Stimulated activated CD8-positive, alpha-beta memory T cell treated with anti-CD3 and anti-CD28 coated beads, Interleukin-7, amount 100 ng/mL, for 24 hours (primary cell): ENCODE data around the gene KCNQ1.
A peak's percentile ranks its signal among the peaks of the same experiment; 100 is the strongest.

ENCODE experiments used
- DNase-seq: peaks from one replicate; pipeline ENCODE4 v3.0.0-alpha.2; 2020; ENCODE audit warnings: low read depth

KCNQ1 gene

DNA sequence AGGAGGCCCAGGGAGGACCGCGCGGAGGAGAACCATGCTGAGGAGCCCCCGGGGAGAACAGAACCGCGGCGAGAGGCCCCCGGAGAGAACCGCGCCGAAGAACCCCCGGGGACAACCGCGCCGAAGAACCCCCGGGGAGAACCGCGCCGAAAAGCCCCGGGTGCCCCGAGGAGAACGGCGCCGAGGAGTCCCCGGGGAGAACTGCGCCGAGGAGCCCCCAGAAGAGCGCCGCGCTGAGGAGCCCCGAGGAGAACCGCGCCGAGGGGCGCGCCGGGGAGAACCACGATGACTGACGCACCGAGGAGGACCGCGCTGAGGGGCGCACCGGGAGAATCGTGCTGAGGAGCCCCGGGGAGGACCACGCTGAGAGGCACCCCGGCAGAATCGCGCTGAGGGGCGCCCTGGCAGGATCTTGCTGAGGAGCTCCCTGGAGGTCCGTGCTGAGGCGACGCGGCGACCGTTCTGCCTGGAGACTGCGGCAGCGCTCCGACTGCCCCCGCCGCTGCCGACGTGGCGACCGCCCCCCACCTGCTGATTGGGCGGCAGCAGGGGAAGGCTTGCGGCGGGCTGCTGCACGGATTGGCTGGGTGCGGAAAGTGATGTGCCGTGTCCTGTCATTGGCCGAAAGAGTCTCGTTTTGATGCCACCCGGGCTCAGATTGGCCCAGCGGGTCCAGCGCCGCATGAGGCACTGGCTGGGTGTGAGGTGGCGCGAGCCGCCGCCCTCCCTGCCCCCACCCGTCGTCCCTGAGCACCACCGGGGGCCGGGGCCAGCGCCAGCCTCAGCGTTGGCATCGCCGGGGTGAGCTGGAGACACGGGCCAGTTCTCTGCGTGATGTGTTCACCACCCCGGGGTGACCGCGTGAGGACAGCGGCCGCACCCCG lies 255.0 kb downstream of the KCNQ1 start, which contains the start of gene KCNQ1OT1:
Gene KCNQ1OT1, minus strand, starts transcription at position 464 of the 884 bp plus-strand sequence.
- DNase-seq = peak; percentile 60

DNA sequence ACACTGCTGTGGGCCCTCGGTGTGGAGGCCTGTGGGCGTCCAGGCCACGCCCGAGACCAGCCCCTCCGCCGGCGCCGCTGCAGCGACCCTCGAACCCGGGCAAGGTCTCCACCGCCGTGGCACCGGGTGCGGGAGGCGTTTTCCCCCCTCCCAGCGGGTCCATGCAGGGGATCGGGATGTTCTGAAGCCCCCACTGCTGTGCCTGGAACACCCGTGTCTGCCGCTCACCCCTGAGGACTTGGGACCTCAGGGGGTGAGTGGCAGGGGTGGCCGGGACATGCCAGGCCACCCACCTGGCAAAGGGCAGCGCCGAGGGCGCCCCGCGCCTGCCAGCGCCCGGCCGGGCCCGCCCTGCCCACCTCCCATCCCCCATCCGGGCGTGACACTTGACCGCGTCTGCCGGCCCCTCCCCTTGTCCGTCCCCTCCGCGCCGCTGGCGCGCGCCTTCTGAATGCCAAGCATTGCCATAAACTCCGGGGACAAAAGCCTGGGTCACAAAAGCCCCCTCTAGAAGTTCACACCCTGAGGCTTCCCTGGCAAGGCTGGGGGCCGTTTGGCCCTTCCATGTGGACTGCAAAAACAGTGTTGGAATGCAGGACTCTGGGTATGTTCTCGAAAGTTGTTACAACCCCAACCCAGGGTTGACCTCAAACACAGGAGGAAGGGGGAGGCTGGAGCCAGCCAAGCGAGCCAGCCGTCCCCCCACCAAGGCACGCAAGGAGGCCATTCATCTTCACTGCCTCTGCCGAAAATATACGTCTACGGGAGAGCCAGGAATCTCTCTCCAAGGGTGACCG lies 255.8 kb downstream of the KCNQ1 start:
- peak; percentile 5 for DNase-seq

DNA sequence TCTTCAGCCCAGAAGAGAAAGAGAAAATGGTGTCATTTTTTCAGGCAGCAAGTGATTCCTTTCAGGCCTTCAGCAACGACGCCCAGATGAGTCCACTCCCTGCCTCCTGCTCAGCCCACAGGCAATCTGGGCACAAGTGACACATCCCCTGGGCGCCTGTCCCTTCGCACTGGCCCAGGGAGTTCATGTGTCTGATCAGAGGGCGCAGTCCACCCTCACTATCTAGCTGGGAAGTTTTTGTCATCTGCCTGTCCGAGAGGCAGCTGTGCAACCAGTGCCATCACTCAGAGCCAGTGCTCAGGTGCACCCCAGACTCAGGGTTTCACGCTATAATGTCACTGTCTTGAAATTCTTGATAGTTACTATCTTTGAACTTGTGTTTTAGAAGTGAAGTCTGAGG lies 256.4 kb downstream of the KCNQ1 start:
- no peak for DNase-seq

DNA sequence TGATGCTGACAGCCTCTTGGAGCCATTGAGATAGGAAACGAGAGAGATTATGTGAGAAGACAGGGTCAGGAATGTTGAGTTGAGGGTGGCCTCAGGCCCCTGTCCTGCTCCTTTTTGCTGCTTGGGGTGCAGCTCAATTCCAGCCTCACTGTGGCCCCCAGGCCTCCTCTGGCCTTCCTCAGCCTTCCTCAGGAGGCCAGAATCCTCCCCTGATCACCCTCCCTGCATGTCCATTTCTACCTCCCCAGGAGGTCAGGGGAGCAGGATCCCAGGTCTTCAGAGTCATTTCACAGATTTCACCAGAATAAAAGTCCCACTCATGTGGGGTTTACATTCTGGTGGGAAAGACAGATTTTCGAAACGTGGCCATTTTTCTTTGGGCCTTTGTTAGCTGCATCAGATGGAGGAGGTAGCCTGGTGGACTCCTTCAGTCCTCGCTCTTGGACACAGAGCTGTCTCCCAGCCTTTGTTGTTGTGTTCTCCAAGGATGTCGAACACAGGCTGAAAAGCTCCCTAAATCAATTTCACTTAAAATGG lies 257.2 kb downstream of the KCNQ1 start:
- no peak for DNase-seq

DNA sequence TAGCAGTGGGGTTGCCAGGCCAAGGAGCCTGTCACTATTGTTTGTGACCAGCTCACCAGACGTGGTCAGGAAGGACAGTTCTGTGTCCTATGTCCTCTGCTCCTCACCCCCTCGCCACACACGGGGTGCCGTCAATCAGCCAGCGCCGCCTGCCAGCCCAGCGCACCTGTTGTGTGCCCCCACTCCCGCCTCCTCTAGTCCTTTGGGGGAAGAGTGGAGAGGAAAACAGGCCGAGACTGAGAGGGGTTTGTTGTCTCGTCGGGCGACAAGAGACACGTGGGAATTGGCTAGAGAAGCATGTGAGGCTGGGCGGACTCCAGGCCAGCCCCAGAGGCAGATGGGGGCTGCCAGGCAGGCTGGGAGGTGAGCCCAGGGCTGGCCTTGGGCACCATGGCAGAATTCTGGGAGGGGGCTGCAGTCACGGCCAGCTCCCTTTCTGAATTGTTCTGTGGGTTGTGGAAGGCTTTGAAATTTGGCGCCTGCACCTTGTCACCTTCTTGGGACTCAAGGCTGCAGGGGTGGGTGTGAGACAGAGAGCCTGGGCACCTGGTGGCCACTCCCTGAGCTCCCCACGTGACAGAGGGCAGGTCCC lies 258.1 kb downstream of the KCNQ1 start:
- DNase-seq = no peak

DNA sequence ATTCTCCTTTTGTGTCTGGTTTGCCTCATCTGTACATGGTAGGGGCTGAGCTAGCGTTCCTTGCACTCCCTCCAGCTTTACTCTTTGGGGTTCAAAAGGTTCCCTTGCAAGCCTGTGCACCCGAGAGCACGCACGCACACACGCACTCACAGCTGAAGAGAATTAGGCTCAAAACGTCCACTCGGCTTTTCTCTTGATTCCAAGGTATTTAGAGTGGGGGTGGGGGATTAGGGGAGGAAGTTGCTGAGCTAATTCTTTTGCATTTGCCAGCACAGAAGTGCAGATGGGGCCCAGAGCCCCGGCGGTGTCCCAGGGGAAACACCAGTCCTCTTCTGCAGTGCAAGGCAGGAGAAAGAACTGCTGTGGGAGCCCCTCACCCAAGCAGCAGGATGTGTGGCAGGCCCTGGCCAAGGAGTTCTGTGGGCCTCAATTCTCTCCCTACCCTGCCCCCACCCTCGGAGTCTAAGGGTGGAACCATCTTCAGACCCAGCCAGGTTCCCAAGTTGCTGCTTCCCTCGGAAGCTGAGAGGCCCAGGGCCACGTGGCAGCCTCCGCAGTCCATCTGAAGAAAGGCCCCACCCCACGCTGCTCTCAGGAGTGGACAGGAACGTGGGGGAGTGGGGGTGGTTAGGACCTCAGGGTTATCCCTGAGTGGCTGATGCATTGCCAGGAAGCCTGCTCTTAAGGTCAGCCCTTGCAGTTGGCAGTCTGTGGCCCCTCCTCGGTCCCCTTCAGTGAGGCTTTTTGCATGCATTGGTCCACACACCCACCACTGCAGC lies 258.7 kb downstream of the KCNQ1 start:
- no peak for DNase-seq

DNA sequence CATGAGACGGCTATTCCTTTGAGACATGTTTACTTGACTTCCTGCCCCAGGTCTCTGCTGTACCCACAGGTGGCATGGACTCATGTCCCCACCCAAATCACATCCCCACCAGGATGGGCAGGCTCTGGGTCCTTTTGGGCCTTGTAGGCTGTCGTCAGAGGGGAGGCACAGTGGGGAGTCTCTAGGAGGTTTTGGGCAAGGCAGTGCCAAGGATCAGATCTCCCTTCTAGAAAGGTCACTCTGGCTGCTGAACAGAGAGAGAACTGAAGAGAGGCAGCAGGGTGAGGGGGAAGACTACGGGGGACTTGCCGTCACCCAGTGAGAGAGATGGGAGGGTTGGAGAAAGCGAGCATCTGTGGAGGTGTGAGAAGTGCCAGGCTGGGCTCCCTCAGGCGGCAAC lies 259.5 kb downstream of the KCNQ1 start:
- DNase-seq = no peak

DNA sequence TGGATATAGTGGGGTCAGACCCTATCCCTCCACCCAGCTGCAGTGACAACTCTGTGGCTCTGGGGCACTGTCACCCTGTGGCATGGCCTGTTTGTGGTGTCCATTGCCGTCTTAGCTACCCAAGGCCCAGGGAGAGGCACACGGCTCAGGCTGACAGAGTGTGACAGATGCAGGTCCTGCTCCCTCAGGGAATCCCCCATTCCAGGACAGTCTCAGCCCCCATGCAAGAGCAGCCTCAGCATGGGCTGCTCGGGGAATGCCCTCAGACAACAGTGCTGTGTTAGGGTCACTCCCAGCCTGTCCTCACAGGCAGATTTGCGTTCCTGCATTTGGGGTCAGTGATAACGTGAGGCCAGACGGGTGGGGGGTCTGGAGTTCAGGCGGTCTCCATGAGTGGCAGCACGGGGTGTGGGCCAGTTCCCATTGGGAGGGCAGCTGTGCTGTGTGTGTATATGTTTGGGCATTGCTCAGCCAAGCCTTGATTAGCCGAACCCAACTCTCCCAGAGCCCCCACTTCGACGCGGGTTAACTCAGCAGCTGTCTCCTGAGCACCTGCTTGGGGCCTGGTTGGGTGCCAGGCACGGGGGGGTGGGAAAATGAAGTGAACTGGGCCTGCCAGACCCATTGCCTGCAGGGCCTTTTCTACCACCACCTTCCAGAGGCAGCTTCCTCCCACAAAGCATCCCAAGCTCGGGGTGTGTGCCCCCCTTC lies 260.2 kb downstream of the KCNQ1 start:
- DNase-seq = no peak

DNA sequence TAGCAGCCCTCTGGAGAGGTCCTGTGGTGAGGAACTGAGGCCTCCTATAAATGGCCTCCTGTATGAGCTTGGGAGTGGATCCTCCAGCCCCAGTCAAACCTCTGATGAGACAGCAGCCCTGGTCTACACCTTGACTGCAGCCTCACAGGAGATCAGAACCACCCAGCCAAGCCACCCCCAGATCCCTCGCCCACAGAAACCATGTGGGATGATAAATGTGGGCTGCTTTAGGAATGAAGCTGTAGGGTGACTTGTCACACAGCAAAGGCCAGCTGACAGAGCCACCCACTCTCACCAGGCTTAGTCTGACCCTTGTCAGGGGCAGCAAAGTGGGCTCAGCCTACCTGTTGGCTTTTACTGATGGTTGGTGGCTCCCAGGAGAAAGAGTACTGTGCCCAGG lies 261.5 kb downstream of the KCNQ1 start:
- no peak for DNase-seq

DNA sequence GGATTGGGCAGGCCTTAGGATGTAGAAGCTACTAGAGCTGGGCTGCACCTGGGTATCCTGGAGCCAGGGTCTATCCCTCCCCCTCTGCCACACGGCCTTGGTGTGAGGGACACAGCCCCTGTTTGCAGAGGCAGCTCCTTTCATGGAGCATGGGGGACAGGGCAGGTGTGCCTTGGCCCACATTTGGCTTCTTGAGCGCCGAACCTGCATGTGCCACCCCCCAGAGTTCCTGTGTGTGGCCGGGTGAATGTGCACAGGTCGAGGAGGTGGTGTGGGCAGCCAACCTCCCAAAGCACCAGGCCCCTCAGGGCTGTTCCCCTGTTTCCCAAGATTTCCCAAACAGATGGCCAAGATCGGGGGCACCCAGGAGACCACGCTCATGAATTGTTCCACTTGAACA lies 262.9 kb downstream of the KCNQ1 start:
- no peak for DNase-seq

DNA sequence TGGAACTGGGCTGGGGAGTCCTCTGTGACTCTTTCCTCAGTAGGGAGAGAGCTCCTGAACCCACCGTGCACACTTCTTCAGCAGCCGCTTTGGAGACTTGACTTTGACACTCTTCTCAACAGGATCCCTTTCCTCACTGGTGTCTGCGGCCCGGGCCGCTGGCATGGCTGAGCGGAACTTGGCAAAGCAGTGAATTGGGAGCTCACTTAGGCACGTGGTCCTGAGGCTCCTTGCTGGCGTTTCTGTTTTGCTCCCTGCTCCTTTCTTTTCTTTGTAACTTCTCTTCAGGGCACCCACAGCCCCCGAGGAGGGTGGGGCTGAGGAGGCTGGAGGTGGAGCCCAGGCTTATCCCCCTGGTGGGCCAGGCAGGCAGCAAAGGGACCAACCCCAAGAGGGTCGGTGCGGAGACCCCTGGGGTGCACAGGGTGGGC lies 263.4 kb downstream of the KCNQ1 start:
- no peak for DNase-seq

DNA sequence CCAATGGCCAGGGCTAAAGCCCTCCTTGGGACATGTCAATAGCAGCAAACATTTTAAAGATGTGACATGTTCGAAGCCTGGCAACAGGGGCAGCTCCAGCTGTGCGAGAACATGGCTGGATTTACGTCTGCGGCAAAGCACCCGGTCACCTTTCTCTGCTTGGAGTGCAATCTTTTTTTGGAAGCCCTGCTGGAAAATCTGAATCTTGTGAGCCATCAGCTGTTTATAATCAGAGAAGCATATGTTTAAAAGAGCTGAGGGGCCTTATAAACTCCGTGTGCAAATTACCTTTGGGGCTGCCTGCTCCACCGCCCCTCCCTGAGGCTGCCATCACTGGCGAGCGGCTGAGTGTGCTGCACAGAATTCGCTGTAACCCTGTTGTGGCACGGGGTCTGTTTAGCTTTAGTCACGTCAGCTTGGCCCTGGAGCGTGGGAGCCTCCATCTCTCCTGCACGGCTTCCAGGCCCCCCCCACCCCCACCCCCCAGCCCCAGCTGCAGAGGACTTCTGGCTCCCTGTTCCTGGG lies 264.0 kb downstream of the KCNQ1 start:
- no peak for DNase-seq

DNA sequence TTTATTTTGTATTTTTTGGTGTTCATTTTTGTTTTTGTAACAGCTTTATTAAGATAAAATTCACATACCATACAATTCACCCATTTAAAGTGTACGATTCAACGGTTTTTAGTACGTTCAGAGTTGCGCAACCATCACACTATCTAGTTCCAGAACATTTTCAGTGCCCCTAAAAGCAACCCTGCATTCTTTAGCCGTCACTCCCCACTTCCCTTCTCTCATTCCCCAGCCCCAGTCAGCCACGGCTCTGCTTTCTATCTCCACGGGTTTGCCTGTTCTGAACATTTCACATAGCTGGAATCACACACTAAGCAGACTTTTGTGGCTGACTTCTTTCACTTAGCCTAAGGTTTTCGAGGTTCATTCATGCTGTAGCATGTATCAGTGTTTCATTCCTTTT lies 264.6 kb downstream of the KCNQ1 start:
- DNase-seq = no peak

DNA sequence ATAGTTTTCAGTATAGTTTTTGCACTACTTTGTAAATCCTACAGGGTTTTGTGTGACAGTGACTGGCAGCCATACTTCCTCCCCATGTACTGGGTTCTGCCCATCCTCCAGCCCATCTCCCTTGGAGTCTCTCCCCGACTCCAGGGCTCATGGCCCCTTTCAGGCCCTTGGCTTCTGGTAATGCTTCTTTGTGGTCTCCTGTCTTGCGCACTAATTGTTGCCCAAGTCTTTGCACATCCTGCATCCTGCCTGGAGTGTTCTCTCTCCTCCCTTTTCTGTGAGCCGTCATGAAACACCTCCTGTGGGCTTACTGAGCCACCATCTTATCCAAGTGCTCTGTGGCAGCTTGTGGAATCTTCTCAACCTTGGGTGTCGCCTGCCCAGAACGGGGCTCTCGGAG lies 266.4 kb downstream of the KCNQ1 start:
- DNase-seq = no peak

DNA sequence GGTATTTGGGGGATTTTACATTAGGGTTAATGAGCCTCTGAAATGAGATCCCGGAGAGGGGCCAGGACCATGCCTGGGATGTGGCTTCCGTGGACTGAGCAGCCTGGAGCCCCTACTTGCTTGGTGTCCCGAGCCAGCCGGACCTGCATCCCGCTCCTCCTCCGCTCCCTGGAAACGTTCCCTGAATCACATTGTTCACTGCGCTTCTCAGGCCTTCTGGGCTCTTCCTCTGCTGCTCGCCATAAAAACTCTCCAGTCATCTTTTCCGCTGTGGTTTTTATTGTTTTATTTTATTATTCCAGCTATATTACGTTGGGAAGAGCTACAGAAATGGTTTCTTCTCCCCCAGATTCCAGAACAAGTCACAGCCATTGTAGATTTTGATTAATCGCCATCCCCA lies 268.3 kb downstream of the KCNQ1 start:
- no peak for DNase-seq

DNA sequence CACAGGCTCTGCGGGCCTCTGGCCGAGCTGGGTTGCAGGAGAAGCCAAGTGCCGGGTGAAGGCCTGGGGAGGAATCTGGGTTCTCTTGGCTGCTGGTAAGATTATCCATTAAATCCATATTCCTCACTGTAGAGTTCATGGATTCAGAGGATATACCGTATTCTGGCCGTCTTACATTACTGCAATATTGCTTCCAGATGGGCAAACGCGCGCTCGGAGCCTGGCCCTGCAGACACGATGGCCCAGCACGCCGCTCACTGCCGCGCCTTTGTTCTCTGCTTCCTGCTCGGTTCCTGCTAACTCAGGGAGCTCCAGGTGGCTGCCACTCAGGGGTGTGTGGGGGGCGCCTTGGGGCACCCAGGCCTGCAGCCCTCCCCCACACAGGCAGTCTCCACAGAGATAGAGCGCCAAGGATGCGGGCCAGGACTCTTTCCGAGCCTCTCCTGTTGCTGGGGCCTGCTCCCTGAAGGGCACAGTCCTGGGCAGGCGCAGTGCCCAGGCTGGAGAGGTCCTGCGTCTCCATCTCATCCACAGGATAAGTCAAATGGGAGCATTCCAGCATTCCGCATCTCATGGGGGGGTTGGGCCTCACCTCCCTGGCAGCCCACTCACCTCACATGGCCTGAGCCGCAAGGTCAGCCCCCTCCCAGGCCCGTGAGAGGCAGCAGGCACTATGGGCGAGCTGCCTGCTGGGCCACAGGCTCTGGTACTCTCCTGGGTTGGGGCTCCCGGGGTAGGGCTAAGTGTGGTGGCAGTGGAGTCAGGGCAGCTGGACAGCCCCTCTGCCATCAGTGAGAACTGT lies 269.1 kb downstream of the KCNQ1 start:
- DNase-seq = no peak

DNA sequence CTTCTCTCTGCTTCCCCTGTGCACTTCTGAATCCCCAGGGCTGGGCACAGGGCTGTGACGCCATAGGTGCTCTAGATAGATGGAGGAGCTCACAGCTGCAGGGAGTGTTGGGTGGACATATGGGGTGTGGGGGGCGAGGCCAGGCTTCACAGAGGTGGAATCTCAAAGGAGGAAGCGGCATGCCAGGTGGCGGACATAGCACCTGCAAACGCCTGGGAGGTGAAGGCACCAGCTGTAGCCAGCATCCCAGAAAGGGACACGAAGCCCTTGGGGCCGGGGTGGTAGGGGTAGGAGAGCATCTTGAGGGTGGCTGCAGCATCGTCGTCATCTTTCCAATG lies 269.6 kb downstream of the KCNQ1 start:
- DNase-seq = no peak

DNA sequence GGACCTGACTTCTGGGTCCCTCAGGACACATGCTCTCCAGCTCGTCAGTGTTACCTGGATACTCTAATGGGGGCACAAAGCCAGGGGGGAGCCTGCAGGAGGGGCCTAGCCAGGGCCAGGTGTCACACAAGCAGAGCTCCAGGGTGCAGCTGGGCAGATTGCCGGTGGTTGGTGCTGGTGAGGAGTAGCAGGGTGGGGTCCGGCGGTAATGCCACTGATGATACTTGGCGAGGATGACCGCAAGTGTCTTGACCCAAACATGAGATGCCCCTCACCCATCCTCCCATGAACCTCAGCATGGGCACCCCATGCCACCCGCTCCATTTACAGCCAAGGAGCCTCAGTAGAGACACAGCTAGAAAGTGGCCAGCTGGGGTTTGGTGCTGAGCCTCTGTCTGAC lies 270.1 kb downstream of the KCNQ1 start:
- no peak for DNase-seq

DNA sequence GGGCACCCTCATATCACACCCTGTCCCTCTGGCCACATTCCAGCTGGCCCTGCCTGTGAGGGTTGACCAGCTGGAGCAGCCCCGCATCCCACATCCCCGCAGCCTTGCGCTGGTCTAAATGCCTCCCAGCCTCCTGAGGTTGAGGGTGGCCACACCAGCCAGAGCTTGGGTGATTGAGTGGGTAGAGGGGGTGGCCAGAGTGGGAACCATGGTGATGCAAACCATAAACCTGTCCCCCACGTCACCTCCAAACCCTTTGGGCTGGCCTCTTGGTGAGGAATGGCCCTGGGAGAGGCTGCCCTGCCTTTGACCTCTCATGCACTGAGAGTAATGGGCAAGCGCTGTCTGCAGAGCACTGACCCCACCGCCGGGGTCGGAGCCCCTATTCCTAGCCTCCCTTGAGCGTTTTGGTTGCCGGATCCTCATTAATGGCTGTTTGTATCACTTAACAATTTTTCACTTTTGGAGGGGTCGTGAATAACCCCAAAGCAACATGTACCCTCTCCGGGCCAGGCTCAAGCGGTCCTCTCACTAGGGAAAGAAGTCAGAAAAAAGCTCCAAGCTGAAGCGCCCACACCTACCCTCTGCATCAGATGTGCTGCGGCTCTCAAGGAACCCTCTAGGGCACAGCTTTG lies 271.0 kb downstream of the KCNQ1 start:
- no peak for DNase-seq
